Naive thymus-derived CD4-positive, alpha-beta T cell (primary cell): ENCODE results near the gene NNAT. TPM values are rescaled to one million over a fixed set of nuclear protein-coding genes. Genes with fewer than 3 reads are reported as not detected.

Experiments used
- ATAC-seq: fragments of 150-1000 bp; cut with Tn5 transposase; 2 replicates; pipeline ENCODE4 v1.10.0; 2021; ENCODE audit warnings: mild to moderate bottlenecking, moderate library complexity
- CTCF ChIA-PET: fragments of 350-600 bp; sonication (Branson Sonifier 250); formaldehyde crosslinking; loops from one replicate; lab custom pipeline; 2021; ENCODE audit warnings: antibody characterized with exemption; lab: Charles Lee
- POLR2A ChIA-PET: fragments of 350-600 bp; sonication (Branson Sonifier 250); formaldehyde crosslinking; loops from one replicate; lab custom pipeline; 2021; ENCODE audit warnings: antibody characterized with exemption, inconsistent platforms; lab: Charles Lee
- DNase-seq, 9 donors: peaks; one replicate each; pipeline versions ENCODE4 v3.0.0 to v3.0.0-alpha.2; 2020 to 2022; ENCODE audit warnings: mixed read lengths in 1 of 9
- H3K27ac ChIP-seq: one replicate; pipeline ENCODE4 v1.7.0; 2013; ENCODE audit warnings: mild to moderate bottlenecking, low read depth, low read length, moderate library complexity
- H3K27me3 ChIP-seq, 2 donors: one replicate each; pipeline ENCODE4 v1.7.0; 2013; ENCODE audit warnings: low read length in 2 of 2, mild to moderate bottlenecking in 2 of 2, moderate library complexity in 2 of 2; ENCODE audit not compliant: control insufficient read depth in 2 of 2, insufficient read depth in 2 of 2
- H3K36me3 ChIP-seq, 3 experiments: 1 replicate in 2 of 3; 2 replicates in 1 of 3; pipeline ENCODE4 v1.7.0; 2013; ENCODE audit warnings: low read length in 3 of 3, mild to moderate bottlenecking in 3 of 3, moderate library complexity in 1 of 3; ENCODE audit not compliant: insufficient read depth in 3 of 3, control insufficient read depth in 2 of 3
- H3K4me1 ChIP-seq, 2 donors: one replicate each; pipeline ENCODE4 v1.7.0; 2013; ENCODE audit warnings: low read length in 2 of 2, mild to moderate bottlenecking in 2 of 2, moderate library complexity in 1 of 2; ENCODE audit not compliant: control insufficient read depth in 2 of 2, insufficient read depth in 2 of 2
- H3K4me3 ChIP-seq: 2 replicates; pipeline ENCODE4 v1.7.0; 2013; ENCODE audit warnings: mild to moderate bottlenecking, low read length
- H3K9me3 ChIP-seq, 3 experiments: 1 replicate in 2 of 3; 2 replicates in 1 of 3; pipeline ENCODE4 v1.7.0; 2013; ENCODE audit warnings: low read length in 3 of 3; ENCODE audit not compliant: control insufficient read depth in 2 of 3
- H3K27ac Mint-ChIP-seq, 9 donors: one replicate each; pipeline ENCODE4 v1.8.0; 2020 to 2022; ENCODE audit warnings: mixed read lengths in 9 of 9, mild to moderate bottlenecking in 8 of 9, moderate library complexity in 5 of 9, inconsistent platforms in 2 of 9
- H3K27me3 Mint-ChIP-seq, 5 donors: one replicate each; pipeline ENCODE4 v1.8.0; 2021 to 2022; ENCODE audit warnings: mixed read lengths in 5 of 5, mild to moderate bottlenecking in 1 of 5
- H3K36me3 Mint-ChIP-seq, 5 donors: one replicate each; pipeline ENCODE4 v1.8.0; 2020 to 2022; ENCODE audit warnings: mixed read lengths in 5 of 5, mild to moderate bottlenecking in 3 of 5, inconsistent platforms in 1 of 5
- H3K4me1 Mint-ChIP-seq, 7 donors: one replicate each; pipeline ENCODE4 v1.8.0; 2020 to 2022; ENCODE audit warnings: mixed read lengths in 7 of 7, mild to moderate bottlenecking in 3 of 7, inconsistent platforms in 1 of 7
- H3K4me3 Mint-ChIP-seq, 10 donors: one replicate each; pipeline ENCODE4 v1.8.0; 2020 to 2022; ENCODE audit warnings: mild to moderate bottlenecking in 10 of 10, mixed read lengths in 10 of 10, moderate library complexity in 6 of 10, inconsistent platforms in 2 of 10
- H3K9me3 Mint-ChIP-seq, 11 donors: one replicate each; pipeline ENCODE4 v1.8.0; 2020 to 2022; ENCODE audit warnings: mixed read lengths in 11 of 11, mild to moderate bottlenecking in 4 of 11, inconsistent platforms in 1 of 11, moderate library complexity in 1 of 11
- intact Hi-C, 2 donors: fragments of 100-400 bp; cut with micrococcal nuclease; formaldehyde crosslinking; loops; one replicate each; pipeline ENCODE4 v1.15.1; 2023
- polyA plus RNA-seq, 2 donors: library from polyadenylated mRNA; unstranded; fragments of 300-500 nt; fragmentation: Illumina TruSeq; gene quantifications; one replicate each; pipeline ENCODE4 v1.2.3, GENCODE V29; 2021
- total RNA-seq, 6 experiments: library from RNA in 5 of 6; stranded (reverse) in 5 of 6; gene quantifications; 1 replicate in 5 of 6; 2 replicates in 1 of 6; pipeline ENCODE4 v1.2.3 and lab custom pipeline; 2021 to 2026

NNAT gene
- total and polyA plus RNA-seq, 7 experiments from 2014 or later, result not detected

- intact Hi-C loops, result loop anchor here (1.0 to 5.0 kb wide), 8 partner anchors 142 to 526 kb away; no protein-coding TSS in a partner anchor
- Mint-ChIP-seq H3K36me3 (no peaks in the 10 kb centered on the region), H3K27me3 (peaks cover 0 to 9% (median 6%) of the 10 kb centered on the region in 5 donors), H3K4me1 (peaks cover 0 to 6% (median 0%) of the 10 kb centered on the region in 7 donors), H3K4me3 (no peak overlapping the region), H3K9me3 (no peaks in the 10 kb centered on the region), H3K27ac (peak overlapping the region in 1 of 9 donors; percentile 5)
- H3K36me3 ChIP-seq, result no peaks in the 10 kb centered on the region
- H3K27ac ChIP-seq, result no peak overlapping the region
- ATAC-seq, result peak; percentile 96
- no peaks in the 10 kb centered on the region for H3K9me3 ChIP-seq
- H3K4me1 ChIP-seq, result no peaks in the 10 kb centered on the region
- CTCF ChIA-PET, result interaction anchor here (0.6 to 6.2 kb wide), 9 partner anchors 9 to 359 kb away, joined by 3 to 42 read pairs (median 3); no protein-coding TSS in a partner anchor
- POLR2A ChIA-PET, result interaction anchor here (1.2 to 1.8 kb wide), 2 partner anchors 333 to 339 kb away, joined by 3 to 8 read pairs; no protein-coding TSS in a partner anchor
- DNase-seq, result peak in 7 of 9 donors; percentile 37 to 63 (median 55)
- no peak overlapping the region for H3K4me3 ChIP-seq
- no peaks in the 10 kb centered on the region for H3K27me3 ChIP-seq
Measured at GRCh38 chr20:37534401-37535157, 13.5 kb downstream of the NNAT start.

GRCh38 chr20:37535443-37536132 is 14.5 kb downstream of the NNAT start:
- no peaks in the 10 kb centered on the region for H3K27me3 ChIP-seq
- H3K27ac ChIP-seq, result no peak overlapping the region
- CTCF ChIA-PET, result interaction anchor here (0.6 to 6.2 kb wide), 8 partner anchors 10 to 360 kb away, joined by 3 to 42 read pairs (median 8); no protein-coding TSS in a partner anchor
- Mint-ChIP-seq H3K9me3 (no peaks in the 10 kb centered on the region), H3K27ac (no peak overlapping the region), H3K36me3 (no peaks in the 10 kb centered on the region), H3K4me3 (no peak overlapping the region), H3K27me3 (peaks cover 0 to 9% (median 6%) of the 10 kb centered on the region in 5 donors), H3K4me1 (peaks cover 0 to 6% (median 3%) of the 10 kb centered on the region in 7 donors)
- POLR2A ChIA-PET, result no interaction called here
- intact Hi-C loops, result no loop called here
- H3K36me3 ChIP-seq, result no peaks in the 10 kb centered on the region
- no peak for ATAC-seq
- no peak overlapping the region for H3K4me3 ChIP-seq
- H3K9me3 ChIP-seq, result no peaks in the 10 kb centered on the region
- no peaks in the 10 kb centered on the region for H3K4me1 ChIP-seq
- no peak for DNase-seq

- no peak overlapping the region for H3K4me3 ChIP-seq
- no peaks in the 10 kb centered on the region for H3K4me1 ChIP-seq
- no peaks in the 10 kb centered on the region for H3K9me3 Mint-ChIP-seq
- H3K27me3 Mint-ChIP-seq, result peaks cover 0 to 9% (median 6%) of the 10 kb centered on the region in 5 donors
- no peak overlapping the region for H3K27ac Mint-ChIP-seq
- H3K9me3 ChIP-seq, result no peaks in the 10 kb centered on the region
- no peaks in the 10 kb centered on the region for H3K36me3 ChIP-seq
- H3K4me3 Mint-ChIP-seq, result no peak overlapping the region
- ChIA-PET POLR2A (interaction anchor here (0.6 kb wide), 1 partner anchor 232 kb away, joined by 3 read pairs; no protein-coding TSS in a partner anchor), CTCF (interaction anchor here (1.5 kb wide), 1 partner anchor 342 kb away, joined by 7 read pairs; no protein-coding TSS in a partner anchor)
- no peak overlapping the region for H3K27ac ChIP-seq
- ATAC-seq, result no peak
- no peaks in the 10 kb centered on the region for H3K36me3 Mint-ChIP-seq
- peaks cover 0 to 6% (median 3%) of the 10 kb centered on the region in 7 donors for H3K4me1 Mint-ChIP-seq
- no peaks in the 10 kb centered on the region for H3K27me3 ChIP-seq
- intact Hi-C loops, result no loop called here
- no peak for DNase-seq
Measured at GRCh38 chr20:37537505-37537904, 16.5 kb downstream of the NNAT start.

GRCh38 chr20:37538003-37538402 is 17.0 kb downstream of the NNAT start:
- Mint-ChIP-seq H3K4me3 (no peak overlapping the region), H3K9me3 (no peaks in the 10 kb centered on the region), H3K4me1 (peaks cover 0 to 6% (median 3%) of the 10 kb centered on the region in 7 donors), H3K36me3 (no peaks in the 10 kb centered on the region), H3K27me3 (peaks cover 0 to 9% (median 6%) of the 10 kb centered on the region in 5 donors), H3K27ac (no peak overlapping the region)
- Histone ChIP-seq H3K4me3 (no peak overlapping the region), H3K9me3 (no peaks in the 10 kb centered on the region), H3K36me3 (no peaks in the 10 kb centered on the region), H3K4me1 (no peaks in the 10 kb centered on the region), H3K27ac (no peak overlapping the region), H3K27me3 (no peaks in the 10 kb centered on the region)
- ChIA-PET POLR2A (interaction anchor here (0.6 kb wide), 1 partner anchor 232 kb away, joined by 3 read pairs; no protein-coding TSS in a partner anchor), CTCF (interaction anchor here (1.5 kb wide), 1 partner anchor 343 kb away, joined by 7 read pairs; no protein-coding TSS in a partner anchor)
- DNase-seq (no peak), ATAC-seq (no peak)
- intact Hi-C loops, result no loop called here

GRCh38 chr20:37539424-37539823 is 18.4 kb downstream of the NNAT start:
- Mint-ChIP-seq H3K9me3 (no peaks in the 10 kb centered on the region), H3K27ac (no peak overlapping the region), H3K4me3 (no peak overlapping the region), H3K27me3 (peaks cover 0 to 13% (median 6%) of the 10 kb centered on the region in 5 donors), H3K36me3 (no peaks in the 10 kb centered on the region), H3K4me1 (peaks cover 0 to 4% (median 3%) of the 10 kb centered on the region in 7 donors)
- intact Hi-C loops, result no loop called here
- no peaks in the 10 kb centered on the region for H3K36me3 ChIP-seq
- H3K4me3 ChIP-seq, result no peak overlapping the region
- no peaks in the 10 kb centered on the region for H3K4me1 ChIP-seq
- POLR2A ChIA-PET, result no interaction called here
- no peaks in the 10 kb centered on the region for H3K27me3 ChIP-seq
- DNase-seq (no peak), ATAC-seq (no peak)
- CTCF ChIA-PET, result interaction anchor here (0.6 to 1.2 kb wide), 2 partner anchors 270 to 337 kb away, joined by 3 read pairs; no protein-coding TSS in a partner anchor
- H3K9me3 ChIP-seq, result no peaks in the 10 kb centered on the region
- H3K27ac ChIP-seq, result no peak overlapping the region

- Mint-ChIP-seq H3K9me3 (no peaks in the 10 kb centered on the region), H3K27ac (peak overlapping the region in 1 of 9 donors; percentile 49), H3K4me1 (peaks cover 0 to 3% (median 0%) of the 10 kb centered on the region in 7 donors), H3K4me3 (no peak overlapping the region), H3K27me3 (peaks cover 0 to 17% (median 6%) of the 10 kb centered on the region in 5 donors), H3K36me3 (no peaks in the 10 kb centered on the region)
- Histone ChIP-seq H3K4me1 (no peaks in the 10 kb centered on the region), H3K36me3 (no peaks in the 10 kb centered on the region), H3K27ac (no peak overlapping the region), H3K27me3 (no peaks in the 10 kb centered on the region), H3K9me3 (no peaks in the 10 kb centered on the region), H3K4me3 (no peak overlapping the region)
- no peak for DNase-seq
- CTCF ChIA-PET, result interaction anchor here (1.2 kb wide), 1 partner anchor 337 kb away, joined by 3 read pairs; no protein-coding TSS in a partner anchor
- intact Hi-C loops, result no loop called here
- POLR2A ChIA-PET, result no interaction called here
- ATAC-seq, result no peak
Measured at GRCh38 chr20:37540001-37540400, 19.0 kb downstream of the NNAT start.
